ENCODE results near the gene PGAP3. TPM values are rescaled to one million over a fixed set of nuclear protein-coding genes. Genes with fewer than 3 reads are reported as not detected.

PGAP3 gene
- total RNA-seq (10 to 100 TPM in 9 of 10 donors, 1 to 10 TPM in 1; 9.2 to 18.2 (median 13.8) TPM), polyA plus RNA-seq (10 to 100 TPM; 12.5 to 16.8 TPM)
- long read RNA-seq, donor 1, transcript PGAP3-201 (8 exons, 2,737 nt) = major isoform, 6 of 17 reads
- long read RNA-seq, donor 1, partial matches to known transcripts = 7 of 17 reads
- long read RNA-seq, donor 1, other reads (novel, unspliced or antisense) = 3 of 17 reads
- long read RNA-seq, donor 2, transcript PGAP3-201 (8 exons, 2,737 nt) = major isoform, 9 of 20 reads
- long read RNA-seq, donor 2, partial matches to known transcripts = 5 of 20 reads
- long read RNA-seq, donor 2, other reads (novel, unspliced or antisense) = 5 of 20 reads
- long read RNA-seq, donor 3, transcript PGAP3-201 (8 exons, 2,737 nt) = major isoform, 32 of 50 reads
- long read RNA-seq, donor 3, partial matches to known transcripts = 10 of 50 reads
- long read RNA-seq, donor 3, other reads (novel, unspliced or antisense) = 5 of 50 reads

- peak in 2 of 9 donors; percentile 16 to 22 for TF ChIP-seq CTCF (IDR thresholded peaks at IDR 0.05)
- ATAC-seq (peak; percentile 95 to 96 (median 95)), DNase-seq (peak; percentile 89)
- intact Hi-C loops (cut with DNase I) = loop anchor here in 3 of 10 donors (5.0 kb wide), 1 partner anchor 44 kb away; the partner anchor contains the start of gene MIEN1 (in 3 of the 3)
- peak within 1 kb of the TSS; percentile 88 to 98 (median 94) for H3K27ac ChIP-seq
- no peaks in the 10 kb centered on the region for H3K9me3 ChIP-seq
- H3K4me1 ChIP-seq = peaks cover 2 to 19% (median 14%) of the 10 kb centered on the region in 9 donors
- H3K4me3 ChIP-seq = peak within 1 kb of the TSS; percentile 62 to 90 (median 68)
- WGBS, 2 donors = 4% methylated on average over 44 to 45 of the region's 45 CpGs
- H3K27me3 ChIP-seq = no peaks in the 10 kb centered on the region
- H3K36me3 ChIP-seq = peaks cover 0 to 28% (median 0%) of the 10 kb centered on the region in 9 donors
Measured at GRCh38 chr17:39687546-39688474, at the start of gene PGAP3. PGAP3 (minus strand) TSS chr17:39688057; CDS start chr17:39688014, 43 bp downstream.

GRCh38 chr17:39737206-39737759 lies 49.4 kb upstream of the PGAP3 start:
- ATAC-seq = peak in 1 of 8 donors; percentile 3
- TF ChIP-seq CTCF (IDR thresholded peaks at IDR 0.05) = no peak
- Histone ChIP-seq H3K27ac (no peak overlapping the region), H3K4me1 (peaks cover 0 to 42% (median 35%) of the 10 kb centered on the region in 9 donors), H3K4me3 (peak overlapping the region in 4 of 10 donors; percentile 12 to 42 (median 24)), H3K36me3 (no peaks in the 10 kb centered on the region), H3K27me3 (peaks cover 0 to 67% (median 54%) of the 10 kb centered on the region in 7 donors), H3K9me3 (no peaks in the 10 kb centered on the region)
- intact Hi-C loops (cut with DNase I) = no loop called here
- 57 to 63% methylated on average over 13 of the region's 13 CpGs for WGBS, 2 donors
- no peak for DNase-seq

DNA sequence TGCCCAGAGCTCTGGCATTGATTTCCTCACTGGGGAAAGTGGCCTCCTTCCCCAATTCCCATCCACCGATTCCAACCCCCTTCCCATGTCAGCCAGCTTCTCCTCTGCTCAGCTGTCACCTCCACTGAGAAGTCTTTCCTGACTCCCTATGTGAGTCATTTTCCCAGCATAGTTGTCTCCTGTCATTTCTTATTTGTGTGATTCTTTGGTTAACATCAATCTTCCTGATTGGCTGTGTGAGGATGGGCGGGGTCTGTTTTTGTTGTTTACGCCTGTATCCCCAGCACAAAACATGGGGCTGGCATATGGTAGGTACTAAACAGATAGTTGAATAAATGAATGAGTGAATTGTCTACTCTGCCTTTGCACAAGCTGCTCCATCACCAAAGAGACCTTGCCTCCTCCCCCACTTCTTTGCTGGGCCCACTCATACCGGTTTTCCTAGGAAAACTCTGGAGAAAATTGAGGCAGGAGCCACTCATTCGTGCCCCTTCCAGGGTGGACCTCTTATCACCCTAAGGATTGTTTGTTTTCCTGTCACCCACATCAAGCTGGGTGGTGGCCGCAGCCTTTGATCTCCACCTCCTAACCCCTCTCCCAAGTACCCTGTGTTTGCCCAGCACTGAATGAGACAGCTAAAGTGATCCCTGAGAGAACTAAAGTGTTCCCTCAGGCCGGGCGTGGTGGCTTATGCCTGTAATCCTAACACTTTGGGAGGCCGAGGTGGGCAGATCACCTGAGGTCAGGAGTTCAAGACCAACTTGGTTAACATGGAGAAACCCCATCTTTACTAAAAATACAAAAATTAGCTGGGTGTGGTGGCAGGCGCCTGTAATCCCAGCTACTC lies 48.7 kb upstream of the PGAP3 start:
- intact Hi-C loops (cut with DNase I) = no loop called here
- Histone ChIP-seq H3K27ac (no peak overlapping the region), H3K4me3 (no peak overlapping the region), H3K9me3 (no peaks in the 10 kb centered on the region), H3K27me3 (peaks cover 0 to 63% (median 48%) of the 10 kb centered on the region in 7 donors), H3K36me3 (no peaks in the 10 kb centered on the region), H3K4me1 (peaks cover 0 to 40% (median 35%) of the 10 kb centered on the region in 9 donors)
- DNase-seq (no peak), ATAC-seq (no peak)
- WGBS, 2 donors = 76 to 81% methylated on average over 10 of the region's 10 CpGs
- TF ChIP-seq CTCF (IDR thresholded peaks at IDR 0.05) = no peak

All from heart right ventricle (tissue), 16 donors.